Prostate gland (tissue), 2 donors: ENCODE data around the gene EPB41L4A.

Experiments used
- POLR2A ChIP-seq: fragments of 450-650 bp; IDR thresholded peaks from one replicate; pipeline ENCODE4 v1.6.1; 2016; ENCODE audit warnings: antibody characterized with exemption, mild to moderate bottlenecking
- POLR2AphosphoS5 ChIP-seq: sonication (generic); formaldehyde crosslinking; IDR thresholded peaks from one replicate; pipeline ENCODE4 v1.6.1; 2017; ENCODE audit warnings: antibody characterized with exemption
- TF ChIP-seq, protein P1 (sequence below), 4 experiments: fragments of 200-600 bp in 2 of 4; fragments of 450-650 bp in 2 of 4; sonication (generic) in 2 of 4; IDR thresholded peaks; 1 replicate in 3 of 4; 2 replicates in 1 of 4; pipeline ENCODE4 v1.5.1; 2016 to 2019; ENCODE audit warnings: antibody characterized with exemption in 4 of 4, mild to moderate bottlenecking in 2 of 4, moderate library complexity in 2 of 4

DNA sequence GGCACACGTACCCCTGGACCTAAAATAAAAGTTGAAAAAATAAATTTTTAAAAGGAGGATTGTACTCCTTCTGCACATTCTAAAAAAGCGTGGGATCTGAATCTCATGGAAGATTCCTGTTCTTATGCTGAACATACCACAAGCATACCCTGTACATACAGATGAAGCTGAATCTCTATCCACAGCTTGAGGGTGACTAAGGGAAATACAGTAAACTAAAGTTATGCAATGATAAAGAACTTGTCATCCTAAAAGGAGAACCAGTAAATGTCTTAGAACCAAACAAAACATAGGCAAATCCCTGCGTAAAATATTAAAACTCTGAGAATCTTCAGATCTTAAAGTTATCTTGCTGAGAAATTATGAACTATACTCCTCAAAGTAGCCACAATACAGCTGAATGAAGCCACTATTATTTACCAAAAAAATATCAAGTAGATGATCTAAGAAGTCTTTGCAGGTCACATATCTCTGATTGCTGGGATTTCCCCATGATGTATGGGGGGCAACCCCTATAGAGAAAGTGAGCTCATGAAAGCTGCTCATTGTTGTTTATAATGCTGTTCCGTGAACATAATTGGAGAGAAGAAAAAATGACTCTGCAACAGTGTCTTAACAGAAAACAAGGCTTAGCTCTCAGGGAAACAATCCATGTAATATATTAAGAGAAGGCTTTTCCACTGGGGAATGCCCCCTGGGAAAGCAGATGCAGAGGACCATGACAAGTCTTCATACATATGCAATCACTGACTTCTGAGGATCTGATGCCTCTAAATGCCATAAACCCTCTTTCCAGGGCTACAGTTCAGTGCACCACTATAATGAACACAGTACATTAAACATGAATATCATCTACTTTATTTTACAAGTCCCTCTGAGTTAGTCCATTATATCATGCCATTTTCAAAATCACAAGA, 210.1 kb downstream of the EPB41L4A start:
- TF ChIP-seq, protein P1, sequence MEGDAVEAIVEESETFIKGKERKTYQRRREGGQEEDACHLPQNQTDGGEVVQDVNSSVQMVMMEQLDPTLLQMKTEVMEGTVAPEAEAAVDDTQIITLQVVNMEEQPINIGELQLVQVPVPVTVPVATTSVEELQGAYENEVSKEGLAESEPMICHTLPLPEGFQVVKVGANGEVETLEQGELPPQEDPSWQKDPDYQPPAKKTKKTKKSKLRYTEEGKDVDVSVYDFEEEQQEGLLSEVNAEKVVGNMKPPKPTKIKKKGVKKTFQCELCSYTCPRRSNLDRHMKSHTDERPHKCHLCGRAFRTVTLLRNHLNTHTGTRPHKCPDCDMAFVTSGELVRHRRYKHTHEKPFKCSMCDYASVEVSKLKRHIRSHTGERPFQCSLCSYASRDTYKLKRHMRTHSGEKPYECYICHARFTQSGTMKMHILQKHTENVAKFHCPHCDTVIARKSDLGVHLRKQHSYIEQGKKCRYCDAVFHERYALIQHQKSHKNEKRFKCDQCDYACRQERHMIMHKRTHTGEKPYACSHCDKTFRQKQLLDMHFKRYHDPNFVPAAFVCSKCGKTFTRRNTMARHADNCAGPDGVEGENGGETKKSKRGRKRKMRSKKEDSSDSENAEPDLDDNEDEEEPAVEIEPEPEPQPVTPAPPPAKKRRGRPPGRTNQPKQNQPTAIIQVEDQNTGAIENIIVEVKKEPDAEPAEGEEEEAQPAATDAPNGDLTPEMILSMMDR (IDR thresholded peaks at IDR 0.05): no peak
- TF ChIP-seq POLR2A: no peak
- TF ChIP-seq POLR2AphosphoS5: no peak
